Measurements from ENCODE around the gene CAPN5. TPM values are rescaled to one million over a fixed set of nuclear protein-coding genes. Genes with fewer than 3 reads are reported as not detected.

CAPN5 gene
- polyA plus RNA-seq, 3 donors, result 0.28 to 0.83 (median 0.62) TPM

GRCh38 chr11:77125695-77126094 lies 58.9 kb downstream of the CAPN5 start:
- Histone ChIP-seq H4K20me1 (ENCODE audit: insufficient read depth, low read length) (no peaks in the 10 kb centered on the region), H2AFZ (ENCODE audit: insufficient read depth, low read depth, low read length, poor library complexity, severe bottlenecking) (no peak overlapping the region), H3K27me3 (ENCODE audit: control insufficient read depth in 2 of 2, insufficient read depth in 2 of 2, low read length in 2 of 2) (peaks cover 0 to 13% of the 10 kb centered on the region in 2 donors), H3K4me1 (ENCODE audit: control insufficient read depth in 1 of 2, insufficient read depth in 2 of 2, low read length in 2 of 2) (peaks cover 9 to 15% of the 10 kb centered on the region in 2 donors), H3K79me2 (ENCODE audit: insufficient read depth, low read length) (no peaks in the 10 kb centered on the region), H3K4me3 (replicated peaks in 1 of 3; ENCODE audit: low read depth in 2 of 3, low read length in 3 of 3) (no peak overlapping the region), H3K4me2 (replicated peaks; ENCODE audit: extremely low read depth, low read length, poor library complexity, severe bottlenecking) (no peak overlapping the region), H3K36me3 (replicated peaks in 1 of 2; ENCODE audit: control insufficient read depth in 1 of 2, insufficient read depth in 2 of 2, low read length in 2 of 2) (no peaks in the 10 kb centered on the region), H3K9me3 (replicated peaks in 1 of 2; ENCODE audit: control insufficient read depth in 1 of 2, insufficient read depth in 1 of 2, low read length in 2 of 2) (no peaks in the 10 kb centered on the region), H3K9ac (ENCODE audit: insufficient read depth, low read length, poor library complexity, severe bottlenecking) (no peak overlapping the region), H3K27ac (ENCODE audit: low read depth in 1 of 2, low read length in 2 of 2) (no peak overlapping the region)
- no peak overlapping the region for H3K4me3 Mint-ChIP-seq
- 71% methylated on average over 2 of the region's 4 CpGs for WGBS (ENCODE audit: insufficient coverage)
- no peak for DNase-seq
- H3K27ac Mint-ChIP-seq, result no peak overlapping the region
- intact Hi-C loops (cut with micrococcal nuclease), result loop anchor here in 1 of 2 donors (10.0 kb wide), 1 partner anchor 489 kb away; no protein-coding TSS in a partner anchor
- H3K4me1 Mint-ChIP-seq, result peaks cover 15% of the 10 kb centered on the region
- H3K27me3 Mint-ChIP-seq (ENCODE audit: low read depth in 3 of 3), result peaks cover 13 to 19% (median 14%) of the 10 kb centered on the region in 3 donors
- H3K36me3 Mint-ChIP-seq, result no peaks in the 10 kb centered on the region
- TF ChIP-seq, protein P1, sequence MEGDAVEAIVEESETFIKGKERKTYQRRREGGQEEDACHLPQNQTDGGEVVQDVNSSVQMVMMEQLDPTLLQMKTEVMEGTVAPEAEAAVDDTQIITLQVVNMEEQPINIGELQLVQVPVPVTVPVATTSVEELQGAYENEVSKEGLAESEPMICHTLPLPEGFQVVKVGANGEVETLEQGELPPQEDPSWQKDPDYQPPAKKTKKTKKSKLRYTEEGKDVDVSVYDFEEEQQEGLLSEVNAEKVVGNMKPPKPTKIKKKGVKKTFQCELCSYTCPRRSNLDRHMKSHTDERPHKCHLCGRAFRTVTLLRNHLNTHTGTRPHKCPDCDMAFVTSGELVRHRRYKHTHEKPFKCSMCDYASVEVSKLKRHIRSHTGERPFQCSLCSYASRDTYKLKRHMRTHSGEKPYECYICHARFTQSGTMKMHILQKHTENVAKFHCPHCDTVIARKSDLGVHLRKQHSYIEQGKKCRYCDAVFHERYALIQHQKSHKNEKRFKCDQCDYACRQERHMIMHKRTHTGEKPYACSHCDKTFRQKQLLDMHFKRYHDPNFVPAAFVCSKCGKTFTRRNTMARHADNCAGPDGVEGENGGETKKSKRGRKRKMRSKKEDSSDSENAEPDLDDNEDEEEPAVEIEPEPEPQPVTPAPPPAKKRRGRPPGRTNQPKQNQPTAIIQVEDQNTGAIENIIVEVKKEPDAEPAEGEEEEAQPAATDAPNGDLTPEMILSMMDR (IDR thresholded peaks at IDR 0.05), result no peak
- H3K9me3 Mint-ChIP-seq, result peaks cover 0 to 3% (median 0%) of the 10 kb centered on the region in 7 donors

- Histone ChIP-seq H3K9me3 (replicated peaks in 1 of 2; ENCODE audit: control insufficient read depth in 1 of 2, insufficient read depth in 1 of 2, low read length in 2 of 2) (no peaks in the 10 kb centered on the region), H3K27me3 (ENCODE audit: control insufficient read depth in 2 of 2, insufficient read depth in 2 of 2, low read length in 2 of 2) (peaks cover 0 to 13% of the 10 kb centered on the region in 2 donors), H2AFZ (ENCODE audit: insufficient read depth, low read depth, low read length, poor library complexity, severe bottlenecking) (peak overlapping the region; percentile 79), H3K4me3 (replicated peaks in 1 of 3; ENCODE audit: low read depth in 2 of 3, low read length in 3 of 3) (no peak overlapping the region), H3K4me2 (replicated peaks; ENCODE audit: extremely low read depth, low read length, poor library complexity, severe bottlenecking) (no peak overlapping the region), H4K20me1 (ENCODE audit: insufficient read depth, low read length) (no peaks in the 10 kb centered on the region), H3K4me1 (ENCODE audit: control insufficient read depth in 1 of 2, insufficient read depth in 2 of 2, low read length in 2 of 2) (peaks cover 9 to 15% of the 10 kb centered on the region in 2 donors), H3K36me3 (replicated peaks in 1 of 2; ENCODE audit: control insufficient read depth in 1 of 2, insufficient read depth in 2 of 2, low read length in 2 of 2) (no peaks in the 10 kb centered on the region), H3K9ac (ENCODE audit: insufficient read depth, low read length, poor library complexity, severe bottlenecking) (no peak overlapping the region), H3K79me2 (ENCODE audit: insufficient read depth, low read length) (no peaks in the 10 kb centered on the region), H3K27ac (ENCODE audit: low read depth in 1 of 2, low read length in 2 of 2) (no peak overlapping the region)
- Mint-ChIP-seq H3K27ac (no peak overlapping the region), H3K27me3 (ENCODE audit: low read depth in 3 of 3) (peaks cover 13 to 19% (median 14%) of the 10 kb centered on the region in 3 donors), H3K9me3 (peaks cover 0 to 3% (median 0%) of the 10 kb centered on the region in 7 donors), H3K36me3 (no peaks in the 10 kb centered on the region), H3K4me3 (no peak overlapping the region), H3K4me1 (peaks cover 15% of the 10 kb centered on the region)
- DNase-seq, result no peak
- intact Hi-C loops (cut with micrococcal nuclease), result loop anchor here in 1 of 2 donors (10.0 kb wide), 1 partner anchor 489 kb away; no protein-coding TSS in a partner anchor
- WGBS (ENCODE audit: insufficient coverage), result 92% methylated on average over 13 of the region's 17 CpGs
- TF ChIP-seq, protein P1 (IDR thresholded peaks at IDR 0.05), result no peak
Observed at GRCh38 chr11:77126156-77126775, 59.5 kb downstream of the CAPN5 start.
